NCI-H2227 (cell line): ENCODE data around the gene GLDN.

Source experiments
- DNase-seq: peaks from one replicate; lab custom pipeline; 2025; ENCODE audit not compliant: unreplicated experiment; lab: John Stamatoyannopoulos, UW

GLDN gene

DNA sequence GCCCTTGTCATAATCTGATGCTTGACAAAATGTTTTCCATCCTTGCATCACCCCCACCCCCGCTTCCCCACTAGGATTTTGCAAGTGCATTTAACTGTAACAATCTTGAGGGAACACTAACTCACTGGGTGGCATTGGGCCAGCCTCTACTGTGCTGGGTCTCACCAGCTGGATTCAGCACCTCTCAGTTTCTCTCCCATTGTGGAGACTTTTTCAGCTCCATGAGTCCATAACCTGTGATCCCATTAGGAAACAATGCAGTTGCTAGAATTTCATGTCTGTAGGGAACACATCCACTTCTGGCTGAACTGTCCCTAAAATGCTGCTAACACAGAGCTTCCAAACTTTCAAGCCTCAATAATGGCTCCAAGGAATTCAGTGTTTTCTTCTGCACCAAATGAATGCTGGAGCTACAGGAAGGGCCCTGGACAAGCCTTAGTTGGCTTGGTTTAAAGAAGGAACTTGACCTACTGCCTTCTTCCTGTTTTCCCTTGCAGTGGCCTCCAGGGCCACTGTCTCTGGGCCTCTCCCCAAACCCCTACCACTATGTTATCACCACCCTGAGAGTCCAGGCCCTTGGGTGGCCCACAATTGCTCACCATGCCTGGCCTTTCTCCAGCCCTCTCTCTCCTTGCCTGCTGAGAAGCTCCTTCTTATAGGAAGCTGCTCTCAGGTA is 18.7 kb upstream of the GLDN start:
- DNase-seq, result no peak

DNA sequence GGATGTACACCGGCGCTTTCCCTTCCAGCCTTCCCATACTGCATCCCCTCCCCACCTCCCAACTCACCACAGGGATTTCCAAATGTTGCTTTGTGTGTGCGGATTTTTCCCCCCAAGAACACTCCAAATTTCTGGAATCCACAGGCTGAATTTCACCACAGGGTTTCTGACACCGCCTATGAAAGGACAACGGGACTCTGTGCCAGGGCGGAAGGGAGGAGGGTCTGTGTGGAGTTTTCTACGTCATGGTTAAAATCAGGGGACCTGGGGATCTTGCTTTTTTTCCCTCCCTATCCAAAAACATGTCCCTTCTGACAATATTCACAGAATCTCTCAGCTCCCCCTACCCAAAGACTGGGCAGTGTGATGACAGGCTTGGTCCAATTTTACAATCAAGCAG is 17.7 kb upstream of the GLDN start:
- DNase-seq, result no peak

DNA sequence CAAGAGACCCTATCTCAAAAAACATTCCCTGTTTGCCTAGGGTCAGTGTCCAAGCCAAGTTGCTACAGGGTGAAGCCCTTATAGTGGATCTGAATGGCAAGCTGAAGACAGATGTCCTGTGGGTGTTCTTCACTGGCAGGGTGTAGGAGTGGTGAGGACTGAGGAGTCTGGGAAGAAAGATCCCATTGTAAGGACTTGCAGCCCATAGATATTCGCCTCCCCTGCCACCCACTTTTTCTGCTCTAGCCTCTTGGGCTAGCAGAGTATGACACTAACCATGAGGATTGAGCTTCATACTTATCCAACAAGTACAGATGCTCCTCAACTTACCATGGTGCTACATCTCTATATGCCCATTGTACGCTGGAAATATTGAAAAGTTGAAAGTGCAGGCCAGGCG is 16.3 kb upstream of the GLDN start:
- no peak for DNase-seq

DNA sequence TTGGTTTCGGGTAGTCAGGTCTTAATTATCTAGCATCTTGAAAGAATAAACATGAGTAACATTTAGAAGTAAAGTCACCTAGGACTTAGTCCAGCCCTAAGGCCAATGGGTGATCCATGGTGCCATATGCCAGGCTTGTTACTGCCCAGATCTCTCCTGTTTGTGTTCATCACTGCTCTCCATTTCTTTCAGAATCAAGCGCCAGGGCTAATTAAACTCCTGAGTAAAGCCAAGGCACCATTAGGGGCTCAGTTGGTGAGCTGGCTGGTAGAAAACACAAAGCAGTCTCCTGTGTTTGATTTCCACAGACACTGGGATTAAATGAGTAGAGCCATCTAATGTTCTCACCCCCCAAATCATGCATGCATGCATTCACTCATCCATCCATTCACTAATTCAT is 14.4 kb upstream of the GLDN start:
- no peak for DNase-seq

DNA sequence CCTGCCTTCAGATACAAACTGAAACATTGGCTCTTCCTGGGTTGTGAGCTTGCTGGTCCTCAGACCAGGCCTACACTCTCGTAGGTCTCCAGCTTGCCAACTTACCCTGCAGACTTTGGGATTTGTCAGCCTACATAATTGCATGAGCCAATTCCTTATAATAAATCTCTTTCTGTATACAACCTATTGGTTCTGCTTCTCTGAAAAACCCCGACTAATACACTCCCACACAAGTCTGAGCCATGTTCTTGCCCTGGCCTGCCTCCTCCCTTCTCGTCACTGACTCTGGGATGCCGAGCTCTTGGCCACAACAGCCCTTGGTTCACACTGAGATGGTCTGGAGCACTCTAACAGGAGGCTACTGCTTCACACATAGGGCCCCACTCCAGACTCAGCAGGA is 12.5 kb upstream of the GLDN start:
- DNase-seq, result no peak

DNA sequence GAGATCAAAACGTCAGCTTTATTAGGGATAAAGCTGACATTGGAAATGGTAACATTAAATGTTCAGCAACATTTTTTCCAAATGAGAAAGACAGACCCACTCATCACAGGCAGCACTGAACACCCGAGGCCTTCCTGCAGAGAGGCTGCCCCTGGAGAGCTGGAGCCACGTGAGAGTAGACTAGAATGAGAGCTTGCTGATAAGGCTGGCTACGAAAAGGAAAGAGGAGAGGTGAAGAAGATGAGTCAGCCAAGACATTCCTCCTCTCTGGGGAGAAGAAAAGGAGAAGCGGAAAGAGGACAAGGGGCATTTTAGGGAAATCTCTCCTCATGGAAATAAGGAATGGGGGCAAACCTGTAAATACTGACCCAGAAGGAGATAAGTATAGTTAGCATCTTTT is 10.3 kb upstream of the GLDN start:
- DNase-seq, result no peak

DNA sequence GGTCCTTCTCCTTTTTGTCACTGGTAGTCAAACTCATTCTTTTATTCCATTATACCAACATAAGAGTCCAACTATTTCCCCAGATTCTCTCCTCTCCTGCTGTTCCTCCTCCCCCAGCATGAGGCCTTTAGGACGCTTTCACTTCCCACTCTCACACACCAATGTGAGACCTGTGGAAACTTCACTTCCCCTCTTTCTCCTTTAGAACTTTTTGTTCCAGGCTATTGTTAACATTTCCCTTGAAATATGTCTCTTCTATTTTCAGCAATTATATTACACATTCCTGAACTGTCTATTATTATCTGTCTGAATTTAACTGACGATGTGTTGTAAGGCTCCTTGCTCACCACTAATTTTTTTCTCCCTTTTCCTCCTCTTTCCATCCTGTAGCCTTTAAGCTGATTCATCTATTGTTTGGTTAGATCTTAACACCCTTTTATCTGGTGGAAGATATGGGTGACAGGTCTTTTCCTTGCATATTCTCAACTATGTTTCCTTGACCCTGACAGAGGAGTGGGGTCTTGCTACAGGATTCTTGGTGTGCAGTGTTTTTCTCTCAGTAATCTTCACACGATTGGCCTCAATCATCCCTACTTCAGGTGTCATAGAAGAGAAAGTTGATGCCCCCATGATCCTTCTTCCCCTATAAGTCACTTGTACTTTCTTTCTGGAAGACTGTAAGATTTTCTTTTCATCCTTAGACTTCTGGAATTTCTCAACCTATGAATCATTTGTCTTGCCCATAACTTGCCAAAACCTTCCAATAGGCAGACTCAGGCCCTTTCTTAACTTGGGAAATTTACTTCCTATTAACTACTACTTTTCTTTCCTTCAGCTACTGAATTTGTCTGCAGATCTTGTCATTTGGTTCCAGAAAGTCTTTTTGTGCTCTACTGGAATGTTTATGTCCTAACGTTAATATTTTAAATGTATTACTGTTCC is 9.0 kb upstream of the GLDN start:
- DNase-seq, result no peak

DNA sequence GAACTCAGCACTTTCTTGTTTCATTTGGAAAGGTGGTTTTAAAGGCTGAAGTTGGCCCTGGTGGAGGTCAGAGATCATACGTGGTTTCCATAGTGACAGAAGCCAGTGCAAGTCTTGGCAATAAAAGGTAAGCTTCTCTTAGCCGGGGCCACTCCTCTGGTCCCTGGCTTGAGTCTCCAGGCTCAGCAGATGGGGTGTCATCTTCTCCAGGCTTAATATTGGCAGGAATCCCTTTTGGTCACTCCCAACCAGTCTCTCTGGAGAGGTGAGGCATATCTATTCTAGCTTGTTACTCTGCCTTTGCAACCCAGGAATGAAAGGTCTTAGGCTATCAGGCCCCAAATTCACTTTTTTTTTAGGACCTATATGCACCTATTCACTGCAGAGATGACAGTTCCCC is 7.9 kb upstream of the GLDN start:
- DNase-seq, result no peak

DNA sequence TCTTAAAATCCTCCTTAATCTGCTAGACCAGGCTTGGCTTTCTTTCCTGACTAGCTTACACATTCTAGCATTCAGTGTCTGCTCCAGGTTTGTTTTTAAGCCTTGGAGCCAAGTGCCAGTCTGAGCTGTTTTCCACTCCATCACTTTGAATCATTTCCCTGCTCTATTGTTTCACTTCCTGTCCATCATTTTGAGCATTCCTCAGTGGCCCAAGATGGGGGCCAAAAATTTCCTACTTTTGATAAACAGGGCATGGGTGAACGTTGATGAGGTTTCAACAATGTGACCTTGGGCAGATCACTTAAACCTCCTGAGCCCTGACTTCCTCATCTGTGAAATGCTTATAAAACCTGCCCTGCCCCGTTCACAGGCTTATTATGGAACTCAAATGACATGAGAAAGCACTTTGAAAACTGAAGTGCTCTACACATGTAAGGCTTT is 7.4 kb upstream of the GLDN start:
- no peak for DNase-seq

DNA sequence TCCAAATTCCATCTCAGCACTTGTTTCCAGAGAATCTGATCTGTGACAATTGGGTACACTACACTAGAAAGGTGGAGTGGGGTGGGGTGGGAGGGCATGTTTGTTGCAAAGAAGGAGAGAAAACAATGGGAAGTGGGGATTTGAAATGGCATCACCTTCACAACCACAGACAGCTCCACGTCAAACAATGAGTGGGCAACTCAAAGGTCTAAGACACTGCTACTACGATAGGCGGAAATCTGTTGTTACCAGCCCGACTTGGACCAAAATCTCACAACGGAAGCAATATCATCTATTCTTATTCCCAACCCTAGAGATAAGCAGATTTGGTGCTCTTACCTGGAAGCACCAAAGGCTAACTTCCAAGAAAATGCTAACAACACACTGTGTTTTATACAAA is 6.4 kb upstream of the GLDN start:
- no peak for DNase-seq

DNA sequence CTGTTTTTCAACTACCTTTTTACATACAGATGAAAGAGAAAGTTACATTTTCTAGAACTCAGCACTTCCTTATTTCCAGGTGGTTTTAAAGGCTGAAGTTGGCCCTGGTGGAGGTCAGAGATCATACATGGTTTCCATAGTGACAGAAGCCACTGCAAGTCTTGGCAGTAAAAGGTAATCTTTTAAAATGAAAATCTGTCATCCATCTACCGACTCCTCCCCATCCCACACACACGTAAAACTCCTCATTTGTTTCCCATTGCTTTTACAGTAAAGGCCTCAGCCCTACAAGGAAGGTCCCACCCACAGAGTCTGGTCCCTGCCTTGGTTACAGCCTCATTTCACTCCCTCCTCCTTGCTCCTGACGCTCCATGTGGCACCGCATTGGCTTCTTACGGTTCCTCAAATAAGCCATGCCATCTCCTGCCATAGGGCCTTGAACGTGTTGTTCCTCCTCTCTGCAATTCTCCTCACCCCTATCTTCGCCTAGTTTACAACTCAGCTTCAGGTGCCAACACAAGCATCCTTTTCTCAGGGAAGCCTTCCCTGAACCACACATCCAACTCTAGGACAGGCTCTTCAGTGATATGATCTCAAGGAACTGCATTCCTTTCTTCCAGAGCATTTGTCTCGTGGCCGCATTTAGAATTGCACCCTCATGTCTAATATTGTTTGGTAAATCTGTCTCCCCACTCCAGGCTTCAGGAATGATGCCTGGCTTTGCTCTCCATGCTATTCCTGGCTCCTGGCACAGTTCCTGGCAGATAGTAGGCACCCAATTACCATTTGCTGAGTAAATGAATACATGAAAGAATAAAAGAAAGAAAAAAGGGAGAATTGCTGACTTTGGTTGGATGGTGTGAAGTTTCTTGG is 5.7 kb upstream of the GLDN start:
- no peak for DNase-seq

DNA sequence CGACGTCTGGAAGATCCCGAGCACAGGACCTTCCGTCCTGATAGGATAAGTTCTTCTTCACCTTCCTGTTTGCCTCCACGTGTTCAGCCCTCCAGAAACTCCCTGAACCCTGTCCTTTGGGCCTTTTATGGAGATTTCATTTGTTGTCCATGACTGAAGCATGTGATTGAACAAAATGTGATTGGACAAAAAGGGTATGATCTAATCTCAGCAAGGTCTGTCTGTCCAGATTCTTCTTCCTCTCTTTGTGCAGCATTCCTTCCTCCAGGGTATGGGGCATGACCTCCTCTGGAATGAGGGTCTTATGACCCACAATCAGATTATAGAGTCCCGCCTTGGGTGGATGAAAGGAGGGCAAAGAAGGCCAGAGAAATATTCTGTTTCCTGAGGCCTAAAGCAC is 3.0 kb upstream of the GLDN start, which contains the start of gene CYP19A1:
CYP19A1 (minus strand) TSS at position 101 of the 400 bp plus-strand sequence. CDS start 95,684 bp downstream, outside the sequence.
- no peak for DNase-seq

DNA sequence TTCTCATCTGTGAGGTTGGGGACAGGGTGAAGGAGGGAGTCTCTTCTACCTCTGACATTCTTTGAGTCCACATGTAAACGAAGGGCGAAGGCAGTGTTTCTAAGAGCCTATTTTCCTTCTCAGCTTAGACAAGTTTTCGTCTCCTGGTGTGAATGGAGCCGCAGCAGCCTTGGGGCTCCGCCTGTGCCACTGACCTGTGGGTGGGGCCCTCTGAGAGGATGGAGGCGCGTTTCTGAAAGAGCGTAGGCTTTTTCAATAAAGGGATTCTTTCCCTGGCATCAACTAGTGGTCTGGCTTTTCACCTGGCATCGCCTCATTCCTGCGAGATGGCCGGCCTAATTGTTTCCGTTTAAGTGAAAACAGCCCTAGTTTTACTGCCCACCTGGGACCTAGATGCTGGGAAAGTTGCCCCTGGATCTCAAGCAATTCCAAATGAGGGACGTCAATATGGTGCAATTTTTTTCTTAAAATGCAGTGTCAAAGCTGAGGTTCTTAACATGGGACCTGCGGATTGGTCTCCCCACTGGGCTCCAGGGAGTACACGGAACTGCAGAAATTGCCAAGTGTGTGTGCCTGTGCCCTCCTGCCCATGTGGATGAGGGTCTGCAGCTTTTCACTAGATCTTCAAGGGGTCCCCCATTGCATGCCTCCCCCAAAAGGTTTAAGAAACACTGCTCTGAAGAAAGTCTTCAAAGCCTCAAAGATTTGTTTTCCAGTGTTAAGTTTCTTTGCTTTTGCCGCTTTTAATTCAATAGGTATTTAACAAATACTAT is 958 bp downstream of the GLDN start:
- no peak for DNase-seq

DNA sequence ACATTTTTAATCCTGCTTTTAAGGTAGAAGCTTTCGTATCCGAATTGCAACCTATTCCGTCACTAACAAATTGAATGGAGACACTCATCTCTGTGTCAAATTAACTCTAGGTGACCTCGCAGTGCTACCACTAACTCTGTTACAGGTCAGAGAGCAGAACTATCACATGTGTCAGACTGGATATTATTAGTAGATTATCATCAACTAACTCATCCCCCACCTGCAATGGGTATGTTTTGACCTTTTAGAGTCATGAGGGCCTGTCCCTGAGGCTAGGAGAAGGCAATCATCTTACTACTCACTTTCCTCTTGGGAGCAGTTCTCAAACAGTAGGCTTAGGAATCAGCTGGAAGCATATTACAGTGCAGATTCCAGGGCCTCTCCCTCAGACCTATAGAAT is 2.0 kb downstream of the GLDN start:
- DNase-seq, result no peak

DNA sequence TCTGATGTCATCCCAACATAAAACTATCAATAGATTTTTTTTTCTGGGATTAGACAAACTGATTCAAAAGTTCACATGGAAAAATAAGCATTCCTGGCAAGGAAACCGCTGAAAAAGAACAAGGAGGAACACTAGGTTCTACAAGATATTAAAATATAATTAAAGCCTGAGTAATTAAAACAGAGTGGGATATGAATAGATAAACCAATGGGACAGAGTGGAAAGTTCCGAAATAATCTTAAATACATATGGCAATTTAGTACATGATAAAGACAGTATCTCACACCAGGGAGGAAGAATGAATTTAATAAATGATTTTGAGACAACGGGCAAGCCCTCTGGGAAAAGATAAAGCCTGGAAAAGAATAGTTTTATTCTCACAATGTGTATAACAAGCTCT is 4.7 kb downstream of the GLDN start:
- DNase-seq, result no peak

DNA sequence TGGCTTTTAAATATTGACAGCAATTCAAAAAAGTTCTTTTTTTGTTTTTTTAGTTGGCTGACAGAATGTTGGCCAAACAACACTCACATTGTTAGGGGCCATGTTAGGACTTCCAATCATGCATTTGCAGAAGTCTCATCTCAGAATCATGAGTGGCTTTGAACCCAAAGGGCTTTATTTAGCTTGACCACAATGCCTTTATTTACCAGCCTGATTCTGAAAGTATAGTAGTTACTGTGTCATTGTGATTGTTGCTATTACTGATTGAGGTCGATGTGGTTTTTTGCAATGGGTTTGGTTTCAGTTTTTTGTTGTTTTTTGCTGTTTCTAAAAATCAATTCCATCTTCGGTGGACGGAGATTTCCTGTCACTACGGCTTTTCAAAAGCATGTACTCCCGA is 7.2 kb downstream of the GLDN start:
- no peak for DNase-seq

DNA sequence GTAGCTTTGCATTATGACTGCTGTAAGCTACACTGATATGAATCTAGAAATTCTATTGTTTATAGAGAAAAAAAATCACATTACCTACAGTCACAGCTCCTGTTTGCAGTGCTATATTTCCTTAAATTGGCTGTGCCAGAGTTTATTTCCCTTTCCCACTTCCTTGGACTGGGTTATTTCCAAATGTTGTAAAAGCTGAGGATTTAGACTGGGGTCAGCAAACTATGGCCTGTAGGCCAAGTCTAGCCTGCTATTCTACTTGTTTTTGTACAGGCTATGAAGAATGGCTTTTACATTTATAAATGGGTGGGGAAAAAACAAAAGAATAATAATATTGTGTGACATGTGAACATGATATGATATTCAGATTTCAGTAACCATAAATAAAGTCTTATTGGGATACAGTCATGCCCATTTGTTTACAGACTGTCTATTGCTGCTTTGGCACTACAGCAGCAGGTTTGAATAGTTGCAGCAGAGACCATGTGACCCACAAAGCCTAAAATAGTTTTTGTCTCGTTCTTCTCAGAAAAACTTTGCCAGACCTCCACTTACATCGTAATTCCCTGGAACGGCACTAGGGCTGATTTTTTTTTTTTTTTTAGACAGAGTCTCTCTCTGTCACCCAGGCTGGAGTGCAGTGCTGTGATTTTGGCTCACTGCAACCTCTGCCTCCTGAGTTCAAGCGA is 7.8 kb downstream of the GLDN start:
- DNase-seq, result no peak

DNA sequence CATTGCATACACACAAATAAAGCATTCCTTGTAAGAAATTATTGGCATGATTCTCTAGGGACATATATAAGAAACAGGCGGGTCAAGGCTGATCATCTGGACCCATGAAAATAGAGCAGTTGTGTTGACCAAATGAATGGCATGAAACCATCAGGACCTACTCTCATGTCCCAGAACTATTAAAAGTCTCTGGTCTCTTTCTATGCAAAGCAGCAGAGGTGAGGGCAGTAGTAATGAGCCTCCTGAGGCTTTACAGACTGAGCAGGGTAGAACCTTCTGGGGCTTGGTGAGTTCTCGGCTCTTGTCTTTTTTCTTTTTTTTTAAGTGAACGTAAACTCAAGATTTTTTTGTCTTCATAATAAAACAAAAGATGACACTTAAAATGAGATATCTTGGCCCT is 9.3 kb downstream of the GLDN start:
- DNase-seq, result no peak

DNA sequence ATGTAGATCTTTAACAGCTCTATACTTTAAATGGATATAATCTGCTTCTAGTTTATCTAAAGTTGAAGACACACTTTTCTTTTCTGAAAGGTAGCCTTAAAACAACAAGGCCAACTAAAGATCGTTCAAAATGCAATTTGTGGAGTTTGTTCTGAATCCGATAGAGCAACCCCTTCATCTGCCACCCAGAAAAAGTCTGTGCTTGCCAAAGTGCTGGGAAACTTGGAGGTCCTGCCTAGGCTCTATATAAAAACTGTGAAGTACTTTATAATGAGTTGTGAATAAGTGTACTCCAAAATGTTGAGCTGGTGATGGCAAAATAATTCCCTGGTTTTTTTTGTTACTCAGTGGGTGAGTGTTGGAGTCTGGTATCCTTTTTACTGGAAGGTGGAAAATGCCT is 12.5 kb downstream of the GLDN start:
- DNase-seq, result no peak

DNA sequence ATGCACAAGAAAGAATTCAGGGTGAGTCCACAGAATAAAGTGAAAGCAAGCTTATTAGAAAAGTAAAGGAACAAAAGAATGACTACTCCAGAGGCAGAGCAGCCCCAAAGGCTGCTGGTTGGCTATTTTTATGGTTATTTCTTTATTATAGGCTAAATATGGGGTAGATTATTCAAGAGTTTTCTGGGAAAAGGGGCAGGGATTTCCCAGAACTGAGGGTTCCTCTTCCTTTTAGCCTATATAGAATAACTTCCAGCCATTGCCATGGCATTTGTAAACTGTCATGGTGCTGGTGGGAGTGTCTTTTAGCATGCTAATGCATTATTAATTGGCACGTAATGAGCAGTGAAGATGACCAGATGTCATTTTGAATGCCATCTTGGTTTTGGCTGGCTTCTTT is 13.6 kb downstream of the GLDN start:
- DNase-seq, result no peak
